Spleen (tissue), 11 donors: Measurements from ENCODE around the gene GMFB. TPM values are rescaled to one million over a fixed set of nuclear protein-coding genes. Genes with fewer than 3 reads are reported as not detected.

ENCODE experiments used
- DNase-seq: peaks from one replicate; pipeline ENCODE4 v3.0.0-alpha.2; 2020
- H3K27ac ChIP-seq, 8 donors: fragments of 200-600 bp; sonication (generic) in 7 of 8; 1 replicate in 4 of 8; 2 replicates in 4 of 8; pipeline versions ENCODE4 v1.5.0 to v1.8.0; 2016 to 2021; ENCODE audit warnings: inconsistent platforms in 4 of 8, mild to moderate bottlenecking in 4 of 8, moderate library complexity in 1 of 8
- H3K27me3 ChIP-seq, 7 donors: fragments of 200-600 bp; sonication (generic) in 6 of 7; replicated peaks in 1 of 7; 1 replicate in 4 of 7; 2 replicates in 3 of 7; pipeline versions ENCODE4 v1.5.0 to v1.8.0; 2016 to 2021; ENCODE audit warnings: inconsistent platforms in 3 of 7, mild to moderate bottlenecking in 1 of 7
- H3K36me3 ChIP-seq, 6 donors: fragments of 200-600 bp; sonication (generic) in 5 of 6; 1 replicate in 4 of 6; 2 replicates in 2 of 6; pipeline versions ENCODE4 v1.5.0 to v1.8.0; 2016 to 2021; ENCODE audit warnings: inconsistent platforms in 2 of 6
- H3K4me1 ChIP-seq, 6 donors: fragments of 200-600 bp; sonication (generic) in 5 of 6; 1 replicate in 3 of 6; 2 replicates in 3 of 6; pipeline versions ENCODE4 v1.5.0 to v1.8.0; 2016 to 2021; ENCODE audit warnings: inconsistent platforms in 3 of 6
- H3K4me3 ChIP-seq, 8 donors: fragments of 200-600 bp; sonication (generic) in 7 of 8; 1 replicate in 4 of 8; 2 replicates in 4 of 8; pipeline versions ENCODE4 v1.5.0 to v1.8.0; 2016 to 2021; ENCODE audit warnings: inconsistent platforms in 4 of 8, mild to moderate bottlenecking in 4 of 8, moderate library complexity in 2 of 8
- H3K9me3 ChIP-seq, 8 donors: fragments of 200-600 bp; sonication (generic) in 7 of 8; 1 replicate in 4 of 8; 2 replicates in 4 of 8; pipeline versions ENCODE4 v1.5.0 to v1.8.0; 2016 to 2021; ENCODE audit warnings: inconsistent platforms in 4 of 8
- POLR2A ChIP-seq, 3 donors: fragments of 450-650 bp; IDR thresholded peaks; one replicate each; pipeline ENCODE4 v1.5.1; 2017; ENCODE audit warnings: antibody characterized with exemption in 3 of 3, mild to moderate bottlenecking in 1 of 3
- POLR2AphosphoS5 ChIP-seq, 3 donors: sonication (generic); formaldehyde crosslinking; IDR thresholded peaks; one replicate each; pipeline ENCODE4 v1.5.1; 2017; ENCODE audit warnings: antibody characterized with exemption in 3 of 3
- WGBS, 5 donors: extraction: QIAGEN DNeasy Blood & Tissue Kit in 3 of 5; methylation state at CpG; one replicate each; pipeline versions ENCODE4 v1.1.5 to v1.1.7; 2013 to 2018; 5-methylcytosine and 5-hydroxymethylcytosine counted together
- intact Hi-C: fragments of 100-400 bp; cut with DNase I; formaldehyde crosslinking; loops from one replicate; pipeline ENCODE4 v1.15.0; 2023; ENCODE audit warnings: low total_unique reads
- polyA plus RNA-seq, 3 donors: library from polyadenylated mRNA; stranded (reverse); fragments of 200-250 nt; gene quantifications; one replicate each; pipeline ENCODE4 v1.2.1, GENCODE V29; 2013
- total RNA-seq, 7 donors: library from RNA; depleted of rRNA in 3 of 7; stranded (reverse); fragments of >200 nt in 3 of 7; fragmentation: NEBNext Ultra II Directional in 4 of 7; extraction: Animal tissue kit (Norgen Biotek cat#: 25700) in 4 of 7; gene quantifications; one replicate each; pipeline versions ENCODE4 v1.1.0 to v1.2.1, GENCODE V29; 2016 to 2021
- TF ChIP-seq, protein P1 (sequence below), 11 experiments: fragments of 200-600 bp in 7 of 11; fragments of 450-650 bp in 4 of 11; sonication (generic) in 4 of 11; IDR thresholded peaks in 8 of 11; conservative IDR thresholded peaks in 3 of 11; 1 replicate in 7 of 11; 2 replicates in 4 of 11; pipeline versions ENCODE4 v1.4.0 to v1.8.0; 2016 to 2021; ENCODE audit warnings: antibody characterized with exemption in 11 of 11, inconsistent platforms in 4 of 11, mild to moderate bottlenecking in 1 of 11
- donor health status: healthy with polysubstance abuse.
- donor health status: DM: no; HTN: no; CAD: no; lungs with moderate emphysema.
- donor health status: DM: no; HTN: no; CAD: no.
- donor health status: Bipolar disorder and iron deficiency.
- donor health status: healthy.
- donor health status: DM: no; HTN: no; CAD: no.
- donor health status: DM: yes; HTN: yes; CAD: no.

GMFB gene
- total and polyA plus RNA-seq, 10 donors: 10.3 to 54.6 (median 34.9) TPM

GRCh38 chr14:54489731-54490444 lies 1.1 kb upstream of the GMFB start:
- no peaks in the 10 kb centered on the region for H3K27me3 ChIP-seq
- DNase-seq: no peak
- H3K4me3 ChIP-seq: peak overlapping the region in 4 of 8 donors; percentile 68 to 82 (median 76)
- no peaks in the 10 kb centered on the region for H3K9me3 ChIP-seq
- TF ChIP-seq POLR2A (IDR thresholded peaks at IDR 0.05) (no peak), POLR2AphosphoS5 (IDR thresholded peaks at IDR 0.05) (no peak)
- TF ChIP-seq, protein P1, sequence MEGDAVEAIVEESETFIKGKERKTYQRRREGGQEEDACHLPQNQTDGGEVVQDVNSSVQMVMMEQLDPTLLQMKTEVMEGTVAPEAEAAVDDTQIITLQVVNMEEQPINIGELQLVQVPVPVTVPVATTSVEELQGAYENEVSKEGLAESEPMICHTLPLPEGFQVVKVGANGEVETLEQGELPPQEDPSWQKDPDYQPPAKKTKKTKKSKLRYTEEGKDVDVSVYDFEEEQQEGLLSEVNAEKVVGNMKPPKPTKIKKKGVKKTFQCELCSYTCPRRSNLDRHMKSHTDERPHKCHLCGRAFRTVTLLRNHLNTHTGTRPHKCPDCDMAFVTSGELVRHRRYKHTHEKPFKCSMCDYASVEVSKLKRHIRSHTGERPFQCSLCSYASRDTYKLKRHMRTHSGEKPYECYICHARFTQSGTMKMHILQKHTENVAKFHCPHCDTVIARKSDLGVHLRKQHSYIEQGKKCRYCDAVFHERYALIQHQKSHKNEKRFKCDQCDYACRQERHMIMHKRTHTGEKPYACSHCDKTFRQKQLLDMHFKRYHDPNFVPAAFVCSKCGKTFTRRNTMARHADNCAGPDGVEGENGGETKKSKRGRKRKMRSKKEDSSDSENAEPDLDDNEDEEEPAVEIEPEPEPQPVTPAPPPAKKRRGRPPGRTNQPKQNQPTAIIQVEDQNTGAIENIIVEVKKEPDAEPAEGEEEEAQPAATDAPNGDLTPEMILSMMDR (IDR thresholded peaks at IDR 0.05 in 8 of 11, conservative IDR thresholded peaks at IDR 0.05 in 3 of 11): no peak
- peak overlapping the region; percentile 91 to 97 (median 95) for H3K27ac ChIP-seq
- H3K4me1 ChIP-seq: peaks cover 8 to 54% (median 42%) of the 10 kb centered on the region in 6 donors
- intact Hi-C loops: no loop called here
- H3K36me3 ChIP-seq: no peaks in the 10 kb centered on the region
- WGBS, 5 donors: 92 to 96% (median 94%) methylated on average over 4 of the region's 4 CpGs

GRCh38 chr14:54489318-54489683 lies 521 bp upstream of the GMFB start:
- Histone ChIP-seq H3K27ac (peak overlapping the region; percentile 91 to 97 (median 95)), H3K36me3 (no peaks in the 10 kb centered on the region), H3K4me1 (peaks cover 8 to 60% (median 47%) of the 10 kb centered on the region in 6 donors), H3K27me3 (no peaks in the 10 kb centered on the region), H3K4me3 (peak overlapping the region; percentile 61 to 90 (median 78)), H3K9me3 (no peaks in the 10 kb centered on the region)
- TF ChIP-seq POLR2AphosphoS5 (IDR thresholded peaks at IDR 0.05) (no peak), POLR2A (IDR thresholded peaks at IDR 0.05) (no peak)
- TF ChIP-seq, protein P1 (IDR thresholded peaks at IDR 0.05 in 8 of 11, conservative IDR thresholded peaks at IDR 0.05 in 3 of 11): peak in 1 of 11 experiments; percentile 15
- WGBS, 5 donors: 35 to 44% (median 39%) methylated on average over 5 of the region's 5 CpGs
- intact Hi-C loops: no loop called here
- no peak for DNase-seq

GRCh38 chr14:54488318-54488645 lies 498 bp downstream of the GMFB start:
- no peak for DNase-seq
- peak overlapping the region; percentile 91 to 97 (median 95) for H3K27ac ChIP-seq
- peaks cover 0 to 4% (median 0%) of the 10 kb centered on the region in 6 donors for H3K36me3 ChIP-seq
- 0 to 1% (median 1%) methylated on average over 9 of the region's 9 CpGs for WGBS, 5 donors
- TF ChIP-seq POLR2A (IDR thresholded peaks at IDR 0.05) (no peak), POLR2AphosphoS5 (IDR thresholded peaks at IDR 0.05) (no peak)
- TF ChIP-seq, protein P1 (IDR thresholded peaks at IDR 0.05 in 8 of 11, conservative IDR thresholded peaks at IDR 0.05 in 3 of 11): peak in 1 of 11 experiments; percentile 12
- intact Hi-C loops: no loop called here
- H3K27me3 ChIP-seq: no peaks in the 10 kb centered on the region
- peak overlapping the region; percentile 61 to 90 (median 78) for H3K4me3 ChIP-seq
- H3K9me3 ChIP-seq: no peaks in the 10 kb centered on the region
- H3K4me1 ChIP-seq: peaks cover 10 to 70% (median 56%) of the 10 kb centered on the region in 6 donors

GRCh38 chr14:54487771-54488170 lies 1.0 kb downstream of the GMFB start:
- TF ChIP-seq POLR2AphosphoS5 (IDR thresholded peaks at IDR 0.05): no peak
- TF ChIP-seq, protein P1 (IDR thresholded peaks at IDR 0.05 in 8 of 11, conservative IDR thresholded peaks at IDR 0.05 in 3 of 11): no peak
- no peak for TF ChIP-seq POLR2A (IDR thresholded peaks at IDR 0.05)
- peak overlapping the region; percentile 91 to 97 (median 95) for H3K27ac ChIP-seq
- intact Hi-C loops: no loop called here

More at GRCh38 chr14:54487771-54488170, 1.0 kb downstream of the GMFB start:
- Histone ChIP-seq H3K27me3 (no peaks in the 10 kb centered on the region), H3K36me3 (peaks cover 0 to 9% (median 3%) of the 10 kb centered on the region in 6 donors), H3K4me1 (peaks cover 10 to 76% (median 61%) of the 10 kb centered on the region in 6 donors), H3K4me3 (peak overlapping the region; percentile 61 to 90 (median 78)), H3K9me3 (no peaks in the 10 kb centered on the region)
- 45 to 68% (median 57%) methylated on average over 4 of the region's 4 CpGs for WGBS, 5 donors
- DNase-seq: no peak
